GM19099 (cell line): ENCODE measurements around the gene ZMYND11.

Experiments used
- POLR2A ChIP-seq: IDR thresholded peaks from 3 replicates; pipeline ENCODE4 v1.6.1; 2011; ENCODE audit warnings: low read depth; ENCODE audit not compliant: insufficient read length; ENCODE audit errors: extremely low read depth

ZMYND11 gene

DNA sequence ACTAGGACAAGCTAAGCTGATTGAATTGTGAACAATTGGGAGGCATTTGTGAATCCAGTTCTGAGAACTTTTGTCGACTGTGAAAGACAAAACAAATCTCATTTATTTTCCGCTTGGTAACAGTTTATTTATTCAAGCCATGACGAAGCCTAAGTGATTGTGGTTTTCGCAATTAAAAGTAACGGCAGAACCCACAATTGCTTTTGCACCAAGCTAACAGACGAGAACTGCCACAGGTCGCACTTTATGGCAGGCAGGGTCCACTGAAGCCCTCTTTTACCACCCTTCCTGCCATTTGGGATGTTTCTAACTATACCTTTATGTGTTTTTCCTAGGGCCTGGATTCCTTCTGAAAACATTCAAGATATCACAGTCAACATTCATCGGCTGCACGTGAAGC, 111.2 kb downstream of the ZMYND11 start:
- no peak for TF ChIP-seq POLR2A

DNA sequence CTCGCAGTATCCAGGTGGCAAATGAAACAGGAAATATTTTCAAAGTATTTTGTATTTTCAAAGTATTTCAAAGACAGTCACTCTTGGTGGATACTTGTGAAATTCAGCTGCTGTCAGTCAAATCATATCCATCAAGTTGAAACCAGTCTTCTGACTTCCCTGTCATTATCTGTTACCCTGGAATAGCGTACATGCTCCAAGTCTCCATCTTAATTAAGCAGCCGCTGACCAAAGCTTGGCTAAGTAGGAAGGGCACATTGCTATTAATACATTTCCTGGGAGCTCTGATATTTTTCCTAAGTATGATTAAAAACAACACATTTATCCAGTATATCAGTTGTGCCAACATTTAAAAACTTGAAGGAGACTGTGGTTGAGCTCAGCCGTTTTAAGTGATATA, 112.2 kb downstream of the ZMYND11 start:
- TF ChIP-seq POLR2A = no peak

- no peak for TF ChIP-seq POLR2A
Observed at GRCh38 chr10:248307-248706, 113.1 kb downstream of the ZMYND11 start.

- no peak for TF ChIP-seq POLR2A
Observed at GRCh38 chr10:251982-252582, 116.8 kb downstream of the ZMYND11 start.

DNA sequence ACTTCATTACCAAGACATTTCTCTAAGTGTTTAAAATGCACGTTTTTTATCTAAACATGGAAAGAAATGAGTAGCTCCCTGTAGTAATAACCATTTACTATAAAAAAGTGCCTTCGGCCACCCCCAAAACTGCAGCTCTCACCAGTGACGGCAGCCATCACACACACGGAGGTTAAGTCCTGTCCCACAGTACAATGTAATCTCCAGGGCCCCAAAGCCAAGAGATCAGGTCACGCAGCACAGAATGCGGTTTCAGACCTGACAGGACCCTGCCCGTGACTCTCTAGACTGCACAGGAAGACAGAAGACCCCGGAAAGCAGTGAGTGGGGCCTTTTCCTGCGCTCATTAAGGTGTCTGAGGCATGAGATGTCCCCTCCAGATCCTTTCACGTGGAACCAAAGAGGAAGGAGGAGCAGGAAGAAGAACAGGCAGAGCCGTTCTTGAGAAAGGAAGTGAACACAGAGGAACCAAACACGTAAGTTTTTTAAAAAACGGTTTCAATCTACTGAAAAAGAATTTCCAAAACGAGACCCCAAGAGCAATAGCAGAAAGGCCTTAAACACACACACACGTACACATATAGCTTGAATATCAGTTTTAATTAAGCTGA, 125.7 kb downstream of the ZMYND11 start:
- TF ChIP-seq POLR2A = no peak

- TF ChIP-seq POLR2A = no peak
Observed at GRCh38 chr10:266974-267425, 131.7 kb downstream of the ZMYND11 start.

DNA sequence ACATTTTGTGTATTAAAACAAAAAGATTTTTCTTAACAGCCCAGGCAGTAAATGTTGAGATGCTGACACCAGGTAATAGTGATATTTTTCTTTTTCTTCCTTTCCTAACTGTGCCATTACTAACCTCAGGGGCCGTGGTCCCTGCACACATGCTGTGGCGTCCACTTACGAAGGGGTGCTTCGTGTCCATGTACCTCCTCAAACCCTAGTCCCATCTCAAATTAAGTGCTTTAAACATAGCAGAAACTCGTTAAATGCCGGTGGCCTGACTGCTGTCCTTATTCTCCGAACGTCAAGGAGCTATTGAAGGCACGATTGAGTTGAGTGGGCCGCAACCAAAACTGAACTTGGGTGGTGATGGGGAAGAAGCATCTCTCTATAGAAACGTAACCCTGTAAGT, 132.4 kb downstream of the ZMYND11 start:
- no peak for TF ChIP-seq POLR2A

DNA sequence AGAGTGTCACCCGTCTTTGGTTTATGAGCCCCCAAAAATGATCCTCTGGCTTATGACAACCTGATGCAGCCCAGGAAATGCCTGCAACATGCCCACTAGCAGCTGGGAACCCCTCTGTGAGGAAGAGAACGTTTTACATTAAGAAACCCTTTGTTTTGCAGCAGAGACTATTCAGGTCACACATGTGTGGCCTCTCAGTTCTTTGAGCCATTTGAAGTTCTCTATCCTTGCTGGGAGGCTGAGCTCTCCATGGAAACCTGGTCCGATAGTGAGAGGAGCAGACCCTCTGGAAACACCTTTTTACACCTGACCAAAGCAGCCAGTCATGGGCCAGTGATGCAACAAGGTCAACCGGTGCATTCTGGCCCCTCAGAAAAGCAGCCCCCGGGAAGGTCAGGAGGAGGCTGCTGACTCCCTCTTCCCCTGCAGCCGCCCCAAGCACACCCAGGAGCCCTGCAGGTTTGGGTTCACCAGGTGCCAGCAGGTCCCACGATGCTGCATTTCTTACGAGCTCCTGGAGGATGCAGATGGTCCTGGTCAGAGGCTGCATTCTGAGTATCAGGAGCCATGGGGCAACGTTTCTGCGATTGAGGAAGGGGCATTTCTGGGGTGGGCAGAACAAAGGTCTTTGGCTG, 134.3 kb downstream of the ZMYND11 start:
- TF ChIP-seq POLR2A = no peak

GRCh38 chr10:271201-271600, 135.9 kb downstream of the ZMYND11 start:
- no peak for TF ChIP-seq POLR2A

DNA sequence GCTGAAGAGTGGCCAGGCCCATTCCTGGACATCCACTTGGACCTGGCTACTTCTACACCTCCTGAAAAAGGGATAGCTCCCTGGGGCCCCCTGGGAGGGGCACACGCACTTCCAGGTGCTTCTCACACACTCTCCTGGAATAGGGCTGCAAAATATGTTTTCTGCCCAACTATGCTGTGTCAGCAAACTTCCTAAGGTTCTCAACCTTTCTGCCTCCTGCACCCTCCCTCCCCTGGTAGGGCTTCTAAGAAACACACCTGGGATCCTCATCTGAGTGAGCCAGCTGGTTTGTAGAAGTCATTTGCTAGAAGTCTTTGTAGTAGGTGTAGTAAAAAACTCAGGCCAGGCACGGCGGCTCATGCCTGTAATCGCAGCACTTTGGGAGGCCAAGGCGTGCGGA, 136.5 kb downstream of the ZMYND11 start:
- TF ChIP-seq POLR2A = no peak

DNA sequence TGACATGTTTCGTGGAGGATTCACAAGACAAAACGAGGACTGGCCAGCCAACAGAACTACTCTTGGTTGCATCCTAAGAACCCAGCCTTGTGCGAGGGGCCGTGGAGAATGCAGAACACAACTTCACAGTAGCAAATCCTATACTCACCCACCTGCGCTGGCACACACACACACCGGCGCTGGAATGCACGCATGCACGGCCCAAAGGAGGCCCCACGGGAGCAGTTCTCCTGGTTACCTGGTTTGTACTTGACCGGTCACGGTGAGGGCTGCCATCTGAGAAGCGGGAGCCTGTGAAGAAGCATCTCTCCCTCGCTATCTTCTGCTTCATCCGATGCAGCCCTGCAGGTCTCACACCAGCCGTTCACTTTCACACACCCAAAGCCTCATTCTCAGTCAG, 137.8 kb downstream of the ZMYND11 start:
- no peak for TF ChIP-seq POLR2A

DNA sequence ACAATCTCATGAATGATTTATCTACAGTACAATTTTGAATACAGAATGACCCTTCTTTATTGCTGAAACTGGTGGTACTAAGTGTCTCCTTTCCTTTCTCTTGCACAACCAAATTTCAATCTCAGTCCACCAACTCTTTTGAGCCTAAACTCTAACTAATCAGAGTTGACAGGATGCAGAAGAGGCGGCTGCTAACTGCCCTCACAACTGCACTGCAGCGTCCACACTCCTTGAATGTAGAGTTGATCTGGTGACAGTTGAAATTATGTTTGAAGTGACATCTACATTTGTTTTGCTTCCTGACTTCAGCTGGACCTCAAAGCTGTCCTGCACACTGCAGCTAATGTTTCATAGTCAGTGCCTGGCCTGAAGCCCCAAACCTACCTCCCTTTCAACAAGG, 139.6 kb downstream of the ZMYND11 start:
- TF ChIP-seq POLR2A = no peak

- TF ChIP-seq POLR2A = no peak
Observed at GRCh38 chr10:275680-276079, 140.4 kb downstream of the ZMYND11 start.

DNA sequence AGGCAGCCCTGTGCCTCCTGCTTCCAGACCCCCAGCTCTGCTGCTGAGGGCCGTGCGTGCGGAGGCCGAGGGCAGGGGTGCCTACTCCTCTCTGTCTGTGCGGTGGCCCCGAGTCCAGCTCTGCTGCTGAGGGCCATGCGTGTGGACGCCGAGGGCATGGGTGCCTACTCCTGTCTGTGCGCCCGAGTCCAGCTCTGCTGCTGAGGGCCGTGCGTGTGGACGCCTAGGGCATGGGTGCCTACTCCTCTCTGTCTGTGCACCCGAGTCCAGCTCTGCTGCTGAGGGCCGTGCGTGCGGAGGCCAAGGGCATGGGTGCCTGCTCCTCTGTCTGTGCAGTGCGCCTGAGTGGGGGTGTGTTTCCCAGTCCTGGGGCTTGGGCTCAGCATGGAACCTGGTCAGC, 142.7 kb downstream of the ZMYND11 start:
- no peak for TF ChIP-seq POLR2A

DNA sequence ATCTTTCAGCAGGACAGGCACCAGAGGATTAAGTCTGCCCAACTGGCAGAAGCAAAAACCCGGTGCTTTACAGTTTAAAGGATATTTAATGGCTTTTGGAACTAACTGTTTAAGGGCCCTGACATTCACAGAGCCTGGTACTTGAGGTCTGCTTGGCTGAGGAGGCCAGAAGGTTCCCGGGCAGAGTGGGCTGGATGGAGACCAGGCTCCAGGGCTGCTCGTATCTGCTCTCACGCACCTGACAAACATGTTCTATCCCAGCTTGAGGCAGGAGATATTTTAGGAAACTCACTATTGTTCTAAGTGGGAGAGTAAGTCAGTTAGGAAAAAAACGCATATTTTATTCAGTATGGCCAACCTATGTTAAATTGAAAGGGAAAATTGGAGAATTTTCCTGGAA, 143.5 kb downstream of the ZMYND11 start:
- no peak for TF ChIP-seq POLR2A

GRCh38 chr10:279232-279631, 144.0 kb downstream of the ZMYND11 start:
- no peak for TF ChIP-seq POLR2A
